ENCODE results near the gene ZNF783. TPM values are rescaled to one million over a fixed set of nuclear protein-coding genes. Genes with fewer than 3 reads are reported as not detected.
"Not testable (repeated sequence)": the region's sequence is repeated elsewhere in the genome, so short reads cannot be mapped to it uniquely, and the experiment has no call there.

The ZNF783 gene
- total and polyA plus RNA-seq, 2 donors = 7.1 to 12.2 TPM

GRCh38 chr7:149325248-149325647, 63.3 kb downstream of the ZNF783 start:
- 57% methylated on average over 2 of the region's 2 CpGs for WGBS

GRCh38 chr7:149329265-149329664, 67.3 kb downstream of the ZNF783 start:
- Histone ChIP-seq H3K4me1 (ENCODE audit: insufficient read depth) (no peaks in the 10 kb centered on the region), H3K27ac (ENCODE audit: low read depth) (no peak overlapping the region), H3K36me3 (ENCODE audit: insufficient read depth) (no peaks in the 10 kb centered on the region), H3K4me3 (ENCODE audit: low read depth, low read length) (no peak overlapping the region)
- no peak for DNase-seq (ENCODE audit: extremely low spot score)
- WGBS = 39% methylated on average over 3 of the region's 3 CpGs

More at GRCh38 chr7:149325248-149325647, 63.3 kb downstream of the ZNF783 start:
- no peak overlapping the region for H3K4me3 ChIP-seq (ENCODE audit: low read depth, low read length)
- H3K36me3 ChIP-seq (ENCODE audit: insufficient read depth) = no peaks in the 10 kb centered on the region
- H3K27ac ChIP-seq (ENCODE audit: low read depth) = no peak overlapping the region
- no peaks in the 10 kb centered on the region for H3K4me1 ChIP-seq (ENCODE audit: insufficient read depth)
- no peak for DNase-seq (ENCODE audit: extremely low spot score)

GRCh38 chr7:149329766-149330334, 67.9 kb downstream of the ZNF783 start:
- Histone ChIP-seq H3K36me3 (ENCODE audit: insufficient read depth) (no peaks in the 10 kb centered on the region), H3K27ac (ENCODE audit: low read depth) (no peak overlapping the region)
- WGBS = 82% methylated on average over 3 of the region's 3 CpGs

GRCh38 chr7:149330914-149331567, 69.0 kb downstream of the ZNF783 start:
- no peaks in the 10 kb centered on the region for H3K36me3 ChIP-seq (ENCODE audit: insufficient read depth)
- H3K4me3 ChIP-seq (ENCODE audit: low read depth, low read length) = no peak overlapping the region
- H3K27ac ChIP-seq (ENCODE audit: low read depth) = no peak overlapping the region
- no peaks in the 10 kb centered on the region for H3K4me1 ChIP-seq (ENCODE audit: insufficient read depth)
- WGBS = 75% methylated on average over 2 of the region's 2 CpGs
- no peak for DNase-seq (ENCODE audit: extremely low spot score)

More at GRCh38 chr7:149329766-149330334, 67.9 kb downstream of the ZNF783 start:
- Histone ChIP-seq H3K4me3 (ENCODE audit: low read depth, low read length) (no peak overlapping the region), H3K4me1 (ENCODE audit: insufficient read depth) (no peaks in the 10 kb centered on the region)
- no peak for DNase-seq (ENCODE audit: extremely low spot score)

- H3K4me1 ChIP-seq (ENCODE audit: insufficient read depth); H3K4me3 ChIP-seq (ENCODE audit: low read depth, low read length); DNase-seq (ENCODE audit: extremely low spot score); H3K27ac ChIP-seq (ENCODE audit: low read depth); H3K36me3 ChIP-seq (ENCODE audit: insufficient read depth): not testable (repeated sequence)
- WGBS = 80% methylated on average over 16 of the region's 18 CpGs
These were observed 70.8 kb downstream of the ZNF783 start for GRCh38 chr7:149332602-149333320.

- Histone ChIP-seq H3K27ac (ENCODE audit: low read depth) (no peak overlapping the region), H3K4me1 (ENCODE audit: insufficient read depth) (no peaks in the 10 kb centered on the region), H3K4me3 (ENCODE audit: low read depth, low read length) (no peak overlapping the region), H3K36me3 (ENCODE audit: insufficient read depth) (no peaks in the 10 kb centered on the region)
- DNase-seq (ENCODE audit: extremely low spot score) = no peak
These were observed 71.3 kb downstream of the ZNF783 start for GRCh38 chr7:149333321-149333717.

GRCh38 chr7:149334219-149334618, 72.2 kb downstream of the ZNF783 start:
- no peak overlapping the region for H3K27ac ChIP-seq (ENCODE audit: low read depth)
- no peak for DNase-seq (ENCODE audit: extremely low spot score)
- H3K4me3 ChIP-seq (ENCODE audit: low read depth, low read length) = no peak overlapping the region
- H3K4me1 ChIP-seq (ENCODE audit: insufficient read depth) = no peaks in the 10 kb centered on the region
- H3K36me3 ChIP-seq (ENCODE audit: insufficient read depth) = no peaks in the 10 kb centered on the region
- WGBS = 80% methylated on average over 2 of the region's 2 CpGs

Small RNA genes within 50 kb of the gene (small RNA-seq; reads per million reads assigned to genes)
- not detected for gene AC004941.2

Other genes with a start within 250 kb of the ZNF783 start
- gene PDIA4, start 233.7 kb upstream of the ZNF783 start, total RNA-seq = 92.8 TPM
- 71.6 TPM for gene PDIA4, start 233.7 kb upstream of the ZNF783 start, polyA plus RNA-seq
- 6.8 TPM for gene ZNF786, start 171.5 kb upstream of the ZNF783 start, total RNA-seq
- 5.5 TPM for gene ZNF786, start 171.5 kb upstream of the ZNF783 start, polyA plus RNA-seq
- gene ZNF425, start 135.9 kb upstream of the ZNF783 start, total RNA-seq = 4.9 TPM
- 2.7 TPM for gene ZNF425, start 135.9 kb upstream of the ZNF783 start, polyA plus RNA-seq
- gene ZNF398, start 114.7 kb upstream of the ZNF783 start, total RNA-seq = 16.3 TPM
- gene ZNF398, start 114.7 kb upstream of the ZNF783 start, polyA plus RNA-seq = 6.8 TPM
- 20.8 TPM for gene ZNF282, start 66.7 kb upstream of the ZNF783 start, total RNA-seq
- gene ZNF282, start 66.7 kb upstream of the ZNF783 start, polyA plus RNA-seq = 20.1 TPM
- gene ZNF212, start 22.5 kb upstream of the ZNF783 start, total RNA-seq = 5.5 TPM
- 8.5 TPM for gene ZNF212, start 22.5 kb upstream of the ZNF783 start, polyA plus RNA-seq
- 2.7 TPM for gene ZNF777, start 198.9 kb downstream of the ZNF783 start, total RNA-seq
- 15.0 TPM for gene ZNF777, start 198.9 kb downstream of the ZNF783 start, polyA plus RNA-seq
- 10.5 TPM for gene ZNF746, start 235.6 kb downstream of the ZNF783 start, total RNA-seq
- 11.8 TPM for gene ZNF746, start 235.6 kb downstream of the ZNF783 start, polyA plus RNA-seq